CD4-positive, alpha-beta memory T cell (primary cell): ENCODE data around the gene PALLD. TPM values are rescaled to one million over a fixed set of nuclear protein-coding genes. Genes with fewer than 3 reads are reported as not detected.

Source experiments
- CTCF ChIA-PET: fragments of 350-600 bp; sonication (Branson Sonifier 250); formaldehyde crosslinking; loops from one replicate; lab custom pipeline; 2021; ENCODE audit warnings: inconsistent platforms; ENCODE audit not compliant: partially characterized antibody; lab: Charles Lee
- POLR2A ChIA-PET: fragments of 350-600 bp; sonication (Branson Sonifier 250); formaldehyde crosslinking; loops from one replicate; lab custom pipeline; 2021; ENCODE audit not compliant: partially characterized antibody; lab: Charles Lee
- DNase-seq, 5 donors: peaks; one replicate each; pipeline versions ENCODE4 v3.0.0 to v3.0.0-alpha.2; 2020 to 2022; ENCODE audit warnings: mixed read lengths in 1 of 5
- H3K27ac ChIP-seq: one replicate; pipeline ENCODE4 v1.7.0; 2013; ENCODE audit warnings: low read depth, low read length
- H3K27me3 ChIP-seq: 2 replicates; pipeline ENCODE4 v1.7.0; 2013; ENCODE audit warnings: mild to moderate bottlenecking, low read length, moderate library complexity; ENCODE audit not compliant: insufficient read depth
- H3K36me3 ChIP-seq: 2 replicates; pipeline ENCODE4 v1.7.0; 2013; ENCODE audit warnings: mild to moderate bottlenecking, low read length, moderate library complexity; ENCODE audit not compliant: insufficient read depth
- H3K4me1 ChIP-seq: 2 replicates; pipeline ENCODE4 v1.7.0; 2013; ENCODE audit warnings: mild to moderate bottlenecking, low read length, moderate library complexity; ENCODE audit not compliant: insufficient read depth
- H3K4me3 ChIP-seq, 2 donors: one replicate each; pipeline ENCODE4 v1.7.0; 2013; ENCODE audit warnings: low read length in 2 of 2, mild to moderate bottlenecking in 1 of 2
- H3K9me3 ChIP-seq, 2 donors: one replicate each; pipeline ENCODE4 v1.7.0; 2013; ENCODE audit warnings: low read length in 2 of 2, control low read depth in 1 of 2; ENCODE audit not compliant: control insufficient read depth in 1 of 2
- H3K27ac Mint-ChIP-seq, 7 donors: one replicate each; pipeline ENCODE4 v1.8.0; 2020 to 2021; ENCODE audit warnings: mixed read lengths in 7 of 7, mild to moderate bottlenecking in 6 of 7, inconsistent platforms in 3 of 7, moderate library complexity in 3 of 7
- H3K27me3 Mint-ChIP-seq, 2 donors: one replicate each; pipeline ENCODE4 v1.8.0; 2020 to 2021; ENCODE audit warnings: mixed read lengths in 2 of 2
- H3K36me3 Mint-ChIP-seq, 2 donors: one replicate each; pipeline ENCODE4 v1.8.0; 2020 to 2021; ENCODE audit warnings: mixed read lengths in 2 of 2, inconsistent platforms in 1 of 2, mild to moderate bottlenecking in 1 of 2
- H3K4me1 Mint-ChIP-seq, 4 donors: one replicate each; pipeline ENCODE4 v1.8.0; 2020 to 2021; ENCODE audit warnings: mixed read lengths in 4 of 4, mild to moderate bottlenecking in 1 of 4
- H3K4me3 Mint-ChIP-seq, 8 donors: one replicate each; pipeline ENCODE4 v1.8.0; 2020 to 2021; ENCODE audit warnings: mixed read lengths in 8 of 8, mild to moderate bottlenecking in 7 of 8, moderate library complexity in 6 of 8, inconsistent platforms in 3 of 8
- H3K9me3 Mint-ChIP-seq, 8 donors: one replicate each; pipeline ENCODE4 v1.8.0; 2020 to 2021; ENCODE audit warnings: mixed read lengths in 8 of 8, mild to moderate bottlenecking in 5 of 8, inconsistent platforms in 3 of 8, moderate library complexity in 1 of 8
- intact Hi-C: fragments of 100-400 bp; cut with micrococcal nuclease; formaldehyde crosslinking; loops from one replicate; pipeline ENCODE4 v1.15.1; 2023
- polyA plus RNA-seq, 2 donors: library from polyadenylated mRNA; unstranded; fragments of 300-500 nt; fragmentation: Illumina TruSeq; gene quantifications; one replicate each; pipeline ENCODE4 v1.2.3, GENCODE V29; 2021
- total RNA-seq, 2 experiments: library from RNA; stranded (reverse); gene quantifications; one replicate each; pipeline ENCODE4 v1.2.3, GENCODE V29; 2021

PALLD gene
- total and polyA plus RNA-seq, 4 experiments from 2014 or later: 0.55 to 1.4 (median 1.0) TPM; not detected in 1

DNA sequence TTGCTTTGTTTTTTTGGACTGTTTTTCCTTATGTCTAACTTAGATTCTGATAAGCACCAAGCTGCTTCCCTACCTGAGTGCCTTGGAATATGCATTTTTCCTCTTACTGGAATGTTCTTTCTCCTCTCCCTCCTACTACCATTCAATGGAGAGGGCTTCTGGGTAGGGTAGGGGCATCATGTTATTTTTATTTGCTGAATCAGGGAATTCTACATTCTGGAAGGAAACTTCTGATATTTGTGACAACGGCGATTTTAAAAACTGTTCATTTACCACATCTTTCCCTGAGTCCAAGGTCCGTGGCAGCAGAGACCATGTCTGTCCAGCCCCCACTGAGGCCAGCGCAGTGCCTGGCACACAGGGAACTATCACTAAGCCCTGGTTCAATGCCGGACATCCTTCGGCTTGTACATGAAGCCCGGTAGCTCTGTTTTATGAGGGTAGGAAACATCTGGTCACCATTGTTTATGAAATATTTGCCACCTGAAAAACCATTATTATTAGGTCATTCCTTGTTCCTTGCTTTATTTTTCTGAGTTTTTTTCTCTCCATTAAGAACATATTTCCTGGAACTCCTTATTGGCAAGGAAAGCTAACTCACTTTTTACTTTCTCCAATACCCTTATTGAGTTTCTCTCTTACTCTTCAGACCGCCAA lies 57.0 kb downstream of the PALLD start:
- H3K36me3 Mint-ChIP-seq: no peaks in the 10 kb centered on the region
- Histone ChIP-seq H3K27ac (no peak overlapping the region), H3K9me3 (no peaks in the 10 kb centered on the region), H3K27me3 (no peaks in the 10 kb centered on the region), H3K36me3 (no peaks in the 10 kb centered on the region), H3K4me1 (no peaks in the 10 kb centered on the region), H3K4me3 (no peak overlapping the region)
- no peak for DNase-seq
- ChIA-PET POLR2A (no interaction called here), CTCF (no interaction called here)
- H3K27ac Mint-ChIP-seq: peak overlapping the region in 1 of 7 donors; percentile 19
- H3K4me3 Mint-ChIP-seq: no peak overlapping the region
- no peaks in the 10 kb centered on the region for H3K9me3 Mint-ChIP-seq
- peaks cover 6 to 8% of the 10 kb centered on the region in 2 donors for H3K27me3 Mint-ChIP-seq
- H3K4me1 Mint-ChIP-seq: no peaks in the 10 kb centered on the region
- intact Hi-C loops: no loop called here

DNA sequence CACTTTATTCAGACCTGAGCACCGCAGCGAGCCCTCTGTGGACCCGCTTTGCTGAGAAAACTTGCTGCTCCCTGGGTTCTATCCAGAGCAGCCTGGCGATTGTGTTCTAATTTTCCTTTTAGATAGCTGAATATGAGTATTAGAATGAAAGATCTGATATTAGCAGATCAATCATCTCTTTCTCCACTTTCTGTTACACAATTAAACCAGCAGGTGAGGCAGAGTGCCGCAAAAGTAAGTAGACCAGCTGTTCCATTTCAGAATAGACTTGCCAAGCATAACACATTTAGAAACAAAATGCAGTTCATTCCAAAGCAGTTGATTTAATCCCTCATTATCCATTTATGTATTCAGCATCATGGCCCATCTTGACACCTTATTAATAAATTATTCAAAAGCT lies 58.6 kb downstream of the PALLD start:
- Mint-ChIP-seq H3K4me3 (no peak overlapping the region), H3K36me3 (no peaks in the 10 kb centered on the region), H3K9me3 (no peaks in the 10 kb centered on the region), H3K27me3 (peaks cover 6 to 8% of the 10 kb centered on the region in 2 donors), H3K4me1 (no peaks in the 10 kb centered on the region), H3K27ac (no peak overlapping the region)
- POLR2A ChIA-PET: no interaction called here
- H3K36me3 ChIP-seq: no peaks in the 10 kb centered on the region
- no peaks in the 10 kb centered on the region for H3K27me3 ChIP-seq
- CTCF ChIA-PET: no interaction called here
- no peak overlapping the region for H3K4me3 ChIP-seq
- intact Hi-C loops: no loop called here
- H3K27ac ChIP-seq: no peak overlapping the region
- DNase-seq: no peak
- no peaks in the 10 kb centered on the region for H3K9me3 ChIP-seq
- H3K4me1 ChIP-seq: no peaks in the 10 kb centered on the region

DNA sequence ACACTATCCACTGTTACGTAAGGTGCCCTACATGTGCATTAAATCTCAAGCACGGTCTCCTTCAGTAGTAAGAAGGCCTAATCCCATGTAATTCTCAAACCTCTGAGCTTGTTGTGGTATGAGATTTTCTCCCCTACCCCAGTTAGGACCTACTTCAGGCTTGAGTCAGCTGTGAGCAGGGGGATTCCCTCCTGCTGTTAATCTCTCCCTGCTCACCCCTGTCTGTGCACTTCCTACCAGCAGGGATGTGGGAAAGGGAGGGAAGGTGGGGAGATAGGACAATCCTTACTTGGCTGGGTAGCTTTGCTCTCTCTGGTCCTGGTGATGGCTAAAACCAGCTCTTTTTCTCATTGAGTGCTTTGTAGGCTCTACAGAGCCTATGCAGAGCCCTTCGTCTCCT lies 60.8 kb downstream of the PALLD start:
- Mint-ChIP-seq H3K27ac (no peak overlapping the region), H3K36me3 (no peaks in the 10 kb centered on the region), H3K9me3 (no peaks in the 10 kb centered on the region), H3K4me3 (no peak overlapping the region), H3K27me3 (peaks cover 6 to 8% of the 10 kb centered on the region in 2 donors), H3K4me1 (no peaks in the 10 kb centered on the region)
- no peaks in the 10 kb centered on the region for H3K4me1 ChIP-seq
- intact Hi-C loops: no loop called here
- no peak overlapping the region for H3K27ac ChIP-seq
- H3K9me3 ChIP-seq: no peaks in the 10 kb centered on the region
- POLR2A ChIA-PET: no interaction called here
- no peak overlapping the region for H3K4me3 ChIP-seq
- H3K36me3 ChIP-seq: no peaks in the 10 kb centered on the region
- no peak for DNase-seq
- CTCF ChIA-PET: no interaction called here
- H3K27me3 ChIP-seq: no peaks in the 10 kb centered on the region

DNA sequence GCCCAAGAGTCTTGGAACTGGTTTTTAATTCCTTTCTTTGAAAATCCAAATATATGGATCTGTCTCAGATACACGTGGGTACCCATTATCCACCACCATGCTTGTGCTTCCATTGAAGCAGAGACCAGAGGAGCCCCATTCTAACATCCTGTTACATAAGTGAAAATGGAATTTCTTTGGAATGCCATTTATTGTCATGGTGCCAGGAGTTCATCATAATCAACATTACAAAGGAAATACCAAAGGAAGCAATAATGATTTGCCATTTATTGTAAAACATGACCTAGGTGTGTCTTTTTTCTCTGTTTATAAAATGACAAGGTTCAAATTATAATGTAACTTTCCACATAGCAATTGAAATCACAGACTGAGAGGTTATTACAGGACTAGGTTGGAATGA lies 61.7 kb downstream of the PALLD start:
- Mint-ChIP-seq H3K9me3 (no peaks in the 10 kb centered on the region), H3K27ac (peak overlapping the region in 1 of 7 donors; percentile 11), H3K4me3 (no peak overlapping the region), H3K27me3 (peaks cover 5 to 8% of the 10 kb centered on the region in 2 donors), H3K4me1 (no peaks in the 10 kb centered on the region), H3K36me3 (no peaks in the 10 kb centered on the region)
- Histone ChIP-seq H3K9me3 (no peaks in the 10 kb centered on the region), H3K4me3 (no peak overlapping the region), H3K4me1 (no peaks in the 10 kb centered on the region), H3K27ac (no peak overlapping the region), H3K36me3 (no peaks in the 10 kb centered on the region), H3K27me3 (no peaks in the 10 kb centered on the region)
- intact Hi-C loops: no loop called here
- ChIA-PET POLR2A (no interaction called here), CTCF (no interaction called here)
- no peak for DNase-seq

DNA sequence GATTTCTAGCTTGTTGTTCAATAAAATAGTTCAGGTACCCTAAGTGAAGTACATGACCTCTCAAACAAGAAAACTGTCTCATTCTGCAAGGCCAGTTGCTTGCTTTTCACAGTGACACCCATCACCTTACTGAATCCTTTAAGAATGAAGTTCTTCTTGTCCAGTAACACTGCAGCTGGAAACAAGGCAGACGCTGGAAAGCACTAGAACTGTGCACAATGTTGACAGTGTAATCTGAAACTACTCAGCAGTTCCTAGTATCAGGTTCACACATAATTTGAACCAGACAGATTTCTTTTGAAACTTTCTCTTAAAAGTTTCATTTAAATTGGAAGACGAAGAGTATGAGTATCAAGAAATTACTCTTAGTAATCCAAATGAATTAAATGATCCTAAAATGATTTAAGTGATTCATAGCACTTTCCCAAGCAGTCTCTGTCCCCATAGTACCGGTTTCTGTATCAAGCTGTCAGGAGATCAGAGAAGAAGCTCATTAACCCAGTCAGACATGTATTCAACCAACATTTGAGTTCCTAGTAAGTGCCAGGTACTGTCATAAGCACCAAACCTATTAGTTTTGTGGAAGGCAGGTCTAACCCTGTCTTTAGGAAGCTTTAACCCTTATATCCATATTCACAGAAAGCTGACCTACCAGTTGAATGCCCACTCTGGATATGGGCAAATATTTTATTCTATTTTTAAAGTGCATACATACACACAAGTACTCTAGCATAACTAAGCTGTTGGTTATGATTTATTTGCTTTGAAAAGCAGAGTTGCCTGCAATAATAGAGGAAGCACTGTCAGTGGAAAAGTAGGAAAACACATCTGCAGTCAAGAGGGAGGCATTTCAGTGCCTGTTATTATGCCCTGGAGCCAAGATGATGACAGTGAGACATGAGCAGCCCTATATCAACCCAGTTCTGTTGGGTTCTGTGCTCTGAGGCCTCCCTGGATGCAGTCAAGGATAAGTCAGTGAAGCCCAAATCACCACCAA lies 63.6 kb downstream of the PALLD start:
- Mint-ChIP-seq H3K4me3 (no peak overlapping the region), H3K4me1 (no peaks in the 10 kb centered on the region), H3K36me3 (no peaks in the 10 kb centered on the region), H3K9me3 (no peaks in the 10 kb centered on the region), H3K27ac (no peak overlapping the region), H3K27me3 (peaks cover 5 to 12% of the 10 kb centered on the region in 2 donors)
- Histone ChIP-seq H3K27me3 (no peaks in the 10 kb centered on the region), H3K9me3 (no peaks in the 10 kb centered on the region), H3K36me3 (no peaks in the 10 kb centered on the region), H3K4me1 (no peaks in the 10 kb centered on the region), H3K4me3 (no peak overlapping the region), H3K27ac (no peak overlapping the region)
- POLR2A ChIA-PET: no interaction called here
- no peak for DNase-seq
- intact Hi-C loops: no loop called here
- CTCF ChIA-PET: no interaction called here

DNA sequence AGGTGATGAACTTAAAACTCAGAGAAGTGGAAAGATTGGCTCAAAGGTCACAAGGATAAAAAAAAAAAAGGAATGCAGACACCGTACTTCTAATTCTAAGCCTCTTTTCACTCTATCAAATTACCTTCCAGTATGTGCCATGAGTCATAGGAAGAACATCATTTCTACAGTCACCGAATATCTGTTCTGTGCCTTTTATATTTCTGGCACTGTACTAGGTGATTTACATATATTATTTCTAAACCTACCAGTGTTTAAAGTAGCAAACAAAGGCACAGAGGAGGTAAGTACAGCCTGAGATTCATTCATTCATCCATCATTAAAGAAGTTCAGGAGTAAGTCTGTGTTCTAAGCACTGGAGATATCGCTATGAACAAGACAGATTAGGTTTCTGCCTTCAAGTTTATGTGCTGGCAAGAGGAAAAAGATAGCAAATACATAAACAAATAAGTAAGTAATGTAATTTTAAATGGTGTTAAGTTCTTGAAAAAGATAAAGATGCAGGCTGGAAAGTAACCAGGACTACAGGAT lies 65.3 kb downstream of the PALLD start:
- no peaks in the 10 kb centered on the region for H3K4me1 ChIP-seq
- DNase-seq: no peak
- Mint-ChIP-seq H3K4me3 (no peak overlapping the region), H3K4me1 (no peaks in the 10 kb centered on the region), H3K27ac (no peak overlapping the region), H3K9me3 (peaks cover 0 to under 1% (median 0%) of the 10 kb centered on the region in 8 donors), H3K36me3 (no peaks in the 10 kb centered on the region), H3K27me3 (peaks cover 3 to 12% of the 10 kb centered on the region in 2 donors)
- H3K9me3 ChIP-seq: no peaks in the 10 kb centered on the region
- no peak overlapping the region for H3K4me3 ChIP-seq
- no peaks in the 10 kb centered on the region for H3K36me3 ChIP-seq
- ChIA-PET POLR2A (no interaction called here), CTCF (no interaction called here)
- no peaks in the 10 kb centered on the region for H3K27me3 ChIP-seq
- no peak overlapping the region for H3K27ac ChIP-seq
- intact Hi-C loops: no loop called here

DNA sequence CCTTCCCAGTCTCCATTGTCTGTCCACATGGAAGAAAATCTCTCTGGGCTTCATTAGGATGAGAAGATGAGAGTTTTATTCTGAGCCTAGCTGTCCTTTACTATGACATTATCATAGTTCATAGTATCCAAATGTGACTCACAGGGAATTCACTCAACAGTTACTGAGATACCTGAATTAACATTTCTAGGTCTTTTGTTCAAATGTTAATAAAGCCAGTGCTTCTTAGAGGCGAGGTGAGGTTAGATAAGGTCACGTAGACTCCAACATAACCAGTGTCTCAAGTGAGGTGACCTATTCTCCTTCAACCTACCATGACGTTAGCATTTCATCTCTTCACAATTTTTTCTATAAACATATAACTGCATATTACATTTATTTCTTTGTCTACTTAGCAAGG lies 67.2 kb downstream of the PALLD start:
- Mint-ChIP-seq H3K4me3 (no peak overlapping the region), H3K36me3 (no peaks in the 10 kb centered on the region), H3K4me1 (no peaks in the 10 kb centered on the region), H3K27ac (no peak overlapping the region), H3K9me3 (peaks cover 0 to 2% (median 0%) of the 10 kb centered on the region in 8 donors), H3K27me3 (peaks cover 3 to 6% of the 10 kb centered on the region in 2 donors)
- Histone ChIP-seq H3K4me1 (no peaks in the 10 kb centered on the region), H3K36me3 (no peaks in the 10 kb centered on the region), H3K27ac (no peak overlapping the region), H3K27me3 (no peaks in the 10 kb centered on the region), H3K9me3 (no peaks in the 10 kb centered on the region), H3K4me3 (no peak overlapping the region)
- no peak for DNase-seq
- intact Hi-C loops: no loop called here
- CTCF ChIA-PET: no interaction called here
- POLR2A ChIA-PET: no interaction called here
